ENCODE measurements around the gene PGLYRP3. TPM values are rescaled to one million over a fixed set of nuclear protein-coding genes. Genes with fewer than 3 reads are reported as not detected.

PGLYRP3 gene
- total RNA-seq, 2 donors from 2014 or later = not detected

DNA sequence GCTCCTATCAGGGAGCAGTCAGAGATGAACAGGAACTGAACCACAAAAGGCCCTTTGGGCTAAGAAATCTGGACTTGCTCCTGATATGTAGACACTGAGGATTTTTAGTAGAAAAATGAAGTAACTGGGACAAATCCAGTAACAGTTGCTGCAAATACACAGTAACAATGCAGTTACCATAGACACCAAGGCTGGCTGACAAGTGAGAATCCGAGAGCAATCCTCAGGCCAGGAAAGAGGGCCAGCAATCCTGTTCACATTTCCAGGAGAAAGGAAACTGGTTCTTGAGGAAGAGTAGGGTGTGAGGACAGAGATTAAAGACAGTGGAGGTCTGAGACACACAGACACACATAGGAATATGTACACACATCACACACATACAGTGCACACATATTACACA is 62.6 kb downstream of the PGLYRP3 start:
- intact Hi-C loops (cut with DNase I) = no loop called here
- WGBS, 2 donors = 48% methylated on average over 1 of the region's 1 CpG
- TF ChIP-seq POLR2A (IDR thresholded peaks at IDR 0.05) (no peak), CTCF (IDR thresholded peaks at IDR 0.05) (no peak)

GRCh38 chr1:153248176-153248879 is 64.4 kb downstream of the PGLYRP3 start:
- H3K9me3 ChIP-seq = no peaks in the 10 kb centered on the region
- H3K4me3 ChIP-seq = no peak overlapping the region
- ATAC-seq (no peak), DNase-seq (no peak)
- H3K36me3 ChIP-seq (replicated peaks in 1 of 2; ENCODE audit: insufficient read depth in 1 of 2, low read depth in 2 of 2) = no peaks in the 10 kb centered on the region
- no peaks in the 10 kb centered on the region for H3K4me1 ChIP-seq
- TF ChIP-seq CTCF (IDR thresholded peaks at IDR 0.05) = no peak
- TF ChIP-seq POLR2A (IDR thresholded peaks at IDR 0.05) = no peak
- no peaks in the 10 kb centered on the region for H3K27me3 ChIP-seq
- intact Hi-C loops (cut with DNase I) = no loop called here
- 55 to 56% methylated on average over 5 of the region's 5 CpGs for WGBS, 2 donors
- H3K27ac ChIP-seq = no peak overlapping the region

More for the DNA sequence above, 62.6 kb downstream of the PGLYRP3 start:
- ATAC-seq = no peak
- no peak for DNase-seq
- Histone ChIP-seq H3K9me3 (no peaks in the 10 kb centered on the region), H3K27me3 (no peaks in the 10 kb centered on the region), H3K4me1 (no peaks in the 10 kb centered on the region), H3K4me3 (no peak overlapping the region), H3K27ac (no peak overlapping the region), H3K36me3 (replicated peaks in 1 of 2; ENCODE audit: insufficient read depth in 1 of 2, low read depth in 2 of 2) (no peaks in the 10 kb centered on the region)

Small RNA genes within 50 kb of the gene (small RNA-seq; reads per million reads assigned to genes)
- not detected for gene RNU6-160P

Other genes starting within 250 kb of the PGLYRP3 start
- not detected for gene SPRR2B, start 241.3 kb downstream of the PGLYRP3 start, total RNA-seq
- not detected for gene SPRR2E, start 218.4 kb downstream of the PGLYRP3 start, total RNA-seq
- gene SPRR2F, start 199.4 kb downstream of the PGLYRP3 start, total RNA-seq = 1 to 10 TPM in 1 of 2 donors, not detected in 1; 1.3 TPM
- not detected for gene SPRR2G, start 162.1 kb downstream of the PGLYRP3 start, total RNA-seq
- gene LELP1, start 109.5 kb downstream of the PGLYRP3 start, total RNA-seq = not detected
- gene PRR9, start 95.4 kb downstream of the PGLYRP3 start, total RNA-seq = not detected
- not detected for gene LORICRIN, start 53.3 kb downstream of the PGLYRP3 start, total RNA-seq
- gene PGLYRP4, start 35.9 kb upstream of the PGLYRP3 start, total RNA-seq = not detected
- gene S100A9, start 44.9 kb upstream of the PGLYRP3 start, total RNA-seq = 10 to 100 TPM; 19.5 to 43.2 TPM
- not detected for gene S100A12, start 62.7 kb upstream of the PGLYRP3 start, total RNA-seq
- 1 to 10 TPM in 1 of 2 donors, not detected in 1; 1.8 TPM for gene S100A8, start 78.1 kb upstream of the PGLYRP3 start, total RNA-seq
- not detected for gene S100A7A, start 103.6 kb upstream of the PGLYRP3 start, total RNA-seq
- gene S100A7, start 147.7 kb upstream of the PGLYRP3 start, total RNA-seq = not detected
- 10 to 100 TPM; 54.7 to 58.9 TPM for gene S100A6, start 223.0 kb upstream of the PGLYRP3 start, total RNA-seq
- gene S100A5, start 228.0 kb upstream of the PGLYRP3 start, total RNA-seq = not detected
- 10 to 100 TPM; 49.5 to 81.7 TPM for gene S100A4, start 232.9 kb upstream of the PGLYRP3 start, total RNA-seq
- not detected for gene S100A3, start 236.3 kb upstream of the PGLYRP3 start, total RNA-seq

Measured in body of pancreas (tissue), 4 donors.